GM18498 (cell line): ENCODE results near the gene CLNK.

ENCODE experiments used
- ATAC-seq: cut with Tn5 transposase; IDR thresholded peaks from one replicate; pipeline ENCODE4 v1.9.1; 2021; ENCODE audit warnings: mild to moderate bottlenecking, moderate library complexity; ENCODE audit not compliant: unreplicated experiment

Gene CLNK, protein sequence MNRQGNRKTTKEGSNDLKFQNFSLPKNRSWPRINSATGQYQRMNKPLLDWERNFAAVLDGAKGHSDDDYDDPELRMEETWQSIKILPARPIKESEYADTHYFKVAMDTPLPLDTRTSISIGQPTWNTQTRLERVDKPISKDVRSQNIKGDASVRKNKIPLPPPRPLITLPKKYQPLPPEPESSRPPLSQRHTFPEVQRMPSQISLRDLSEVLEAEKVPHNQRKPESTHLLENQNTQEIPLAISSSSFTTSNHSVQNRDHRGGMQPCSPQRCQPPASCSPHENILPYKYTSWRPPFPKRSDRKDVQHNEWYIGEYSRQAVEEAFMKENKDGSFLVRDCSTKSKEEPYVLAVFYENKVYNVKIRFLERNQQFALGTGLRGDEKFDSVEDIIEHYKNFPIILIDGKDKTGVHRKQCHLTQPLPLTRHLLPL

DNA sequence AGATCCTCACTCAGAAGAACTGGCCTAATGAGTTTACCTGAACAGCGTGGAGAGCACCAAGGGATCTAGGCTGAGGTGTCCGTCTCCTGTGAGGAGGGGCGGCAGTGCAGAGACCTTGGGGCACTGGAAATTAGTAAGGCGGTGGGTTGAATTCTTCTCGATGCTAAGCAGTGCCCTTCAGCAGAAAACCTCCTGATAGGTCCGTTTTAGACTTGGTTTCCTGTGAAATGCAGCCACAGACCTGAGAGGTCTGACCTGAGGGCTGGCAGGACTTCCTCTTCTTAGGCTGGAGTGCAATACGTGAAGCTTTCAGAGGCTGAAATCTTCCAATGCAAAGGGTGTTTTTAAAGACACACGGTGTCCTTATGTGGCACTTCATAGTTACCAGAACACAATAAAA lies at the start of gene CLNK:
TSS of gene CLNK (minus strand) at position 138 of the 400 bp plus-strand sequence. CDS start 16,899 bp downstream, outside the sequence.
- peak; percentile 88 for ATAC-seq

DNA sequence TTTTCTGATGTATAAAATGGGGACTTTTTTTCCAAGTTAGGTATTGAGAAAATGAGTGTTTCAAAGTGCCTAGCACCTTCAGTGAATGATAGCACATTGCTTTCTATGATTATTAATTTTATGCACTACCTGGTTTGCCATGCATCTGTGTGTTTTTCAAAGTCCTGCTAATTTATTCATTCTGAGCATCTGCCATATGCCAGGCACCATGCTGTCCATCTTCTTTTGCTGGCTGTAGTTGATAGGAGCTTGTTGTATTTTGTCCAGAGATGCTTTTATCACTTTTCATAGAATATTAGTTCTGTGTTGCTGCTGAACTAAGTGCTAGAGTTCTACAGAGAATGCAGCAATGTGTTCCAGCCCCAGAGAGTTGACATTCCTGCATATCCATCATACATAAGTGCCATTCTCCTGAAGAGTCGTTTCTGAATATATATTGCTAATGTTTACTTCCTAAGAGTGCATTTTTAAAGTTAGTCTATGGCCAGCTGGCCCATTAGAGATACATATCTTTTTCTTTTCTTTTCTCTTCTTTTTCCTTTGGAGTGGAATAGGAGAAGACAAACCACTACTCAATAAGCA lies 49.0 kb upstream of the CLNK start:
- no peak for ATAC-seq

DNA sequence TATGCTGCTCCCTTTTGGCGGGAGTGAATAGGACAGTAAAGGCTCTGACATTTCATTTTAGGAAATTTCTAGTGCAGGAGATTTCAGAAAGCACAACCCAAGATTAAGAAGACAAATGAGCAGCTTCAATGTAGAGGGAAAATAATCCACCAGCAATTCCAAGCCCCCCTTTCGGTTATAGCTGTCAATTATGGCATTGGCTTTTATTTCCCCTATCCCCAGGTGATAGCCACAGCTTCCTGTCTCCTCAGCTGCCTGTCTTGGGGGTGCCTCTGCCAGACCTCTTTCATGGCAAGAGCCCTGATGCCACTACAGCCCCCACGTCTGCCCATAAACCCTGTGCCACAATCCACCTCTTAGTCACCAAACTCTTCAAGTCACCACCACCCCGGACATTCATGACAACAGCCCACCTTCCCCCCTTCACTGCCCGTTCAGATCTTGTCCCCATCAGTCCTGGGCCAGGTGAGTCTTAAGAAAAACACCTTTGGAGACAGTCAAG lies 48.4 kb upstream of the CLNK start:
- ATAC-seq, result no peak

DNA sequence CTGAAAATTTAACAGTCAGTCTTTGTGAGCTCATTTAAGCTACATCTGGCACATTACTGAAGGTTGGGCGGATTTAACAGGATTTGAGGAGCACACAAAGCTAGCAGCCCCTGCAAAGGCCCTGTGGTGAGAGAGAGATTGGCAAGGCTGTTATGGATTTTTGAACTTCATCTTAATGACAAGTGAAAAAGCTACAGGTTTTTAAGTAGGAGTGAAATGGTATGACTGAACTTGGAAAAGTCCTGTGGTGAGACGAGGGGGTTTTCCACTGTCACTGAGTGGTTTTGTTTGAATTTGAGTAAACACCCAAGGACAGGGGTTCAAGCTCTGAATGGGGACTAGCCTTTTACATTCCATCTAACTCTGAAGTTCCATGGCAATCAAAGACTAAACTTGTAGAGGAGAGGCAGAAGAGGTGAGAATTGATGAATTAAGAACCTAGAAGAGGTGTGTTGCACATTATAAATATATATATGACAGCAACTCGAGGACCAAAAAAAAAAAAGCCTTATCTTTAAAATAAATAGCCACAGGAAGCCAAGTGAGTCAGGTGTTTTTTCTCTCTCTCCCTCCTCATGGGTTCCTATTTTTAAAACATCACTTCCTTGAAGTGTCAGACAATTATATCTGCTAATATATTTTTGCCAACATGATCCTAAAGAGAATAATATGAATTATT lies 47.8 kb upstream of the CLNK start:
- ATAC-seq, result no peak

DNA sequence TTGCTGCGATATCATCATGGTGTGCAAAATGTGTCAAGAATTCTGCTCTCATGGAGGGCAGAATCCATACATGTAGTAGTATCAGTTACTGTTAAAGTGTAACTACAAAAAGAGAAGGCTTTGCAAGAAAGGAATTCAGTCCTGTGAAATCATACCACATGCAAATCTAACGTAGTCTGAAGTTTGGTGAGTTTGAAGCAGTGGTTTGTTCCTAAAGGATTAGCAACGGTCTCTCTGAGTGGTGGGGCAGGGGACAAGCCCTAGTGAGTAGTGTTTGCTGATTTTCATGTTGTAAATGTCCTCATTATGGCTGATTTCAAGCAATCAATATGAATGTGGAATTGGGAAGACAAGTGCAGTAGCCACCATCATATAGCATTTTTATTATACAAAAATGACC lies 47.1 kb upstream of the CLNK start:
- peak; percentile 22 for ATAC-seq

DNA sequence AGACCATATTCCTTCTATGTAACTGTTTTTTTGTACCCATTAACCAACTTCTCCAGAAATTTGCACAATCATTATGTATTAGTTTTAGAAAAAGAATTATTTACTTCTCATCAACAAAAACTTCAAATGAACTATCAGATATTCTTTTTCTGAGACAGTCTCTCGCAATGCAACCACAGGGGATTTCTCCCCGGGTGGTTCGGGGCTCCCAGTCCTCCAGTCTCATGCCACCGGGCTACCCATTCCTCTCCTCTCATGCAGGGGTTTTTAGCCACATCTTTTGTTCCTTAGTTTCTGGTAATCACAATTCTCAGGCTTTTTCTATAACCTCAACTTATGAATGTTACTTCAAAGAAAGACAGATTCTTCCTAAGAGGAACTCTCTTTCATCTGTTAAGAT lies 46.6 kb upstream of the CLNK start:
- no peak for ATAC-seq

DNA sequence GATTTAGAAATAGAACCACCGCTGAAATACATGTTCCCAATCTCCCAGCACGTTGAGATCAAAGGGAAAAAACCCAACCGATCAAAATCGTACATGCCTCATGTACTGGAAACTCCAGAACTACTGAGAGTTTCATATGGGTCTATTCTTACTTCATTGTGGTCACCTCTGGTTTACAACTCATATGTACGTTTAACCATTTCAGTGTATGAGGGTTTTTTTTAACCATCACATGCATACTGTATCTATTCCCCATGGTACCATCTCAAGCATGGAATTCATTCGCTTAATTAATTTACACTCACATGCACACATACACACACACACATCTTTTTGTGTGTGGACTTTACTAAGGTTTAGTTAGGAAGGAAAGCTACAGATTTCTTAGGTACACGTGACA lies 46.0 kb upstream of the CLNK start:
- ATAC-seq, result peak; percentile 54

DNA sequence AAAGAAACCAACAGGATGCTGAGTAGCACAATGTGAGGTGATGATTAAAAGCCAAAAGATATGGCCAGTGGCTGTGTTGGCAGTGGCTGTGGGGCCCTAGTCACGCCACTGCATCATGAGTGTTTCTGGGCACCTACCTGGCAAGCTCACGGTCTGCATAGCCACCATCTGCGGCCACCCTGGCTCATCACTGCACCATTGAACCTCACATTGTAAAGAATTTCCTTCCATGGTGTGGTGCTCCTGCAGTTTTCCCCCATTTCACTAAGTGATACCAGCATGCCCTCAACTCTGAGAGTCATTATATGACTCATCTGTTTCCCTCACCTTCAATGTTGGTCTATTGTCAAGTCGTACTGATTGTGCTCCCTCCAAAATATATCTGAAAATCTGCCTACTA lies 45.5 kb upstream of the CLNK start:
- peak; percentile 51 for ATAC-seq

DNA sequence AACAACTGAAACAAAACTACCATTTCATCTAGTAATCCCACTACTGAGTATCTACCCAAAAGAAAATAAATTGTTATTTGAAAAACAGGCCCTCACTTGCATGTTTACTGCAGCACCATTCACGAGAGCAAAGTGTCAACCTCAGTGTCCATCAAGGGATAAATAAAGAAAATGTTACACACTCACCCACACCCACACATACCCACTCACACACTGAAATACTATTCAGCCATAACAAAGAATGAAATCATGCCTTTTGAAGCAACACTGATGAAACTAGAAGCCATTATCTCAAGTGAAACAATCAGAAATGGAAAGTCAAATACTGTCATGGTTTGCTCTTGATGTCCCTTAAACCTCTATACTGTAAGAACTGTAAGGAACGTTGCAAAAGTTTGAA lies 44.8 kb upstream of the CLNK start:
- no peak for ATAC-seq

DNA sequence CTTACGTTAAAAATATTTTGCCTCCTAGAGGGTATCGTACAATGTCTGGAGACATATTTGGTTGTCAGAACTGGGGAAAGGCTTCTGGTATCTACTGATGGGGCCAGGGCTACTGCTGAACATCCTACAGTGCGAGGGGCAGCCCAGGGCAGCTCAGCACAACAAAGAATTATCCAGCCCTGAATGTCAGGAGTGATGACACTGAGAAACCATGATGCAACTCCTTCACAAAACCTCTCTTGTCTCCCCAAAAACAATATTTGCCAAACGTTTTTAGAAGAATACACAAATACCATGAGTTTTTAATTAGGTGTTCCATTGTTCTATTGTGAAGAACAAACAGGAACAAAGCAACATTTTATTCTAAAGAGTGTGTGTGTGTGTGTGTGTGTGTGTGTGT lies 43.4 kb upstream of the CLNK start:
- no peak for ATAC-seq

DNA sequence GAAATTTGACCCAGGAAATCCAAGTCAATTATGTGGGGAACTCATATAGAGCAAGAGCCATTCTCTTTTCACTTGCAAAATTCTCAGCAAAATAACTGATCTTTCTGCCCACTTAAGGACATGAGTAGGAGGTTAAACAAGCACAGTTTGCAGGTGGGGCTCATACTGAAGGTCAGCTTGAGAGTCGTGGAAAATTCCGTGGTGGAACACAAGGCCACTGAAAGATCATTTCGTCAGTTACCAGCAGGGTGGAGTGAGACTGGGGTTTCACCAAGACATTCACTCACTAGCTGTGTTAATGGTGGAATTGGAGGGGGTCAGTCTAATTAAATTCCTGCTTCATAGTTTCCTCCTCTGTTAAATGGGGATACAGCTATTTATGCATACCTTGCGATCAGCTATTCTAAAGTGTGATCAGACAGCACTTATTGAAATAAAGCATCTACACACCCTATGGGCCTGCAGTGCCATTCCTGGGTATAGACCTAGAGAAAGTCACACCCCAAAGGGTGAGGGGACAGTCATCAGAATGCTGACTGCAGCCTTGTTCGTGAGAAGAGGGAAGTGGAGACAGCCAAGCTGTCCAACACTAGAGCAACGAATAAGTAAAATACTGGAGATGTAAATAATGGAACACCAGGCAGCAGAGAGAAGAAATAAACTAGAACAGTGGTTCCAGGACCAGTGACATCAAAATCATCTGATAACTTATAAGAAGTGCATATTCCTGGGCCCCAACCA lies 42.7 kb upstream of the CLNK start:
- ATAC-seq, result no peak

DNA sequence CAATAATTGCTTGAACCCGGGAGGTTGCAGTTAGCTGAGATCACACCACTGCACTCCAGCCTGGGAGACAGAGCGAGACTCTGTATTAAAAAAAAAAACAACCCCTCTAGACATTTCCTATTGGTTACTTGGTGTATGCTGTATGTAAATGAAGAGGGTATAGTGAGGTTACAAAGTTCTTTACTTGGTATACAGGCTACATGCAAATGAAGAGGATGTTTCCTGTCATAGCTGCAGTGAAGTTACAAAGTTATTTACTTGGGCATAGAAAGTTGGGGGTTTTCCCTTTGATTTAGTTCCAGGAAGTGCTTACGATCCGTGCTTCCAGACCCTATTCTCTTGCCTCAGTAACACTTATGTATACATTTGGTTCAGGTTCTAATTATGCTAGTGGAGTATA lies 38.4 kb upstream of the CLNK start:
- peak; percentile 95 for ATAC-seq

DNA sequence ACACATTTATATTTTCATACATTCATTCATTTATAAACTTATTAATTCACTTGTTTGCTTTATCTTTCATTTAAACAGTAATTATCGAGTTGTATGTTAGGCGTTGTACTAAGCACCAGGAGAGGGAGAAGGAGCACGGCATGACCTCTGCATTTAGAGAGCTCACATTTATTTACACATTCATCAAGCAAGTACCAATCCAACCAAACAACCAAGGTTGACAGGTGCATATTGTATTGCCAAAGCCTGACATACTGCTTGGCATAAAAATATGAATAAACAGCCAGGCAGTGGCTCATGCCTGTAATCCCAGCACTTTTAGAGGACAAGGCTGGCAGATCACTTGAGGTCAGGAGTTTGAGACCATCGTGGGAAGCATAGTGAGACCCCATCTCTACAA lies 37.0 kb upstream of the CLNK start:
- ATAC-seq, result no peak

DNA sequence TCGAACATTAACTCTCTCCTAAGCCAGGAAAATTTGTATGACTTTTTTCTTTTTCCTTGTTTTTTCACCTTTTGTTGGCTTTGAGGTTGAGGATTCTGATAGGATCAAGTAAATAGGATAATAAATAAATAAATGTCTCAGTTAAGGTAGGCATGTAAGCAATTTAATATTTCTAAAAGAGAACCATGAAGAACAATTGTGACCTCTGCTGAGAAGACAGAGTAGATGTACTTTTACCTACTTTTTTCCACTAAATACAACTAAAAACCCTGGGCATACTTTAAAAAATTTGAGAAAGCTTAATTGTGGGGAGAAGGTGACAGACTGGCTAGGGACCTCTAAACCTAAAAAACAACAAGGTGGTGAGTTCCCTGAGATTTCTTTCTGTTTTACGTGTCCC lies 31.6 kb upstream of the CLNK start:
- no peak for ATAC-seq

DNA sequence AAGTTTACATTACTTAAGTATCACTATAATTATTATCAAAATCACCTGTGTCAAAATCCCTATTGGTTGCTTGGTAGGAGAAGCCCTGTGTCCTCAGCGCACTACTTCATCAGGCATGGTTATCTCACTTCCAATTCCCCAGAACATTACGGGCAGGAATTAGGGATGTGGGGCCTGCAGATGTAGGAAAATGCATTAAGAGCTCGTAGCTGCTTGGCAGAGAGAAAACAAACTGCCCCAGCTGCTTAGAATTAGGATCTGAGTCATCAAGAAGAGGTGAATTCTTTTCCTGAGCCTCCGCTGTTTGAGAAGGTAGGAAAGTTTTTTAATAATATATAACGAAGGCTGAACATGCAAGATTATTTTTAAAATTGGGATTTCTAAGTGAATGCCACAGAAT lies 31.1 kb upstream of the CLNK start:
- ATAC-seq, result no peak

DNA sequence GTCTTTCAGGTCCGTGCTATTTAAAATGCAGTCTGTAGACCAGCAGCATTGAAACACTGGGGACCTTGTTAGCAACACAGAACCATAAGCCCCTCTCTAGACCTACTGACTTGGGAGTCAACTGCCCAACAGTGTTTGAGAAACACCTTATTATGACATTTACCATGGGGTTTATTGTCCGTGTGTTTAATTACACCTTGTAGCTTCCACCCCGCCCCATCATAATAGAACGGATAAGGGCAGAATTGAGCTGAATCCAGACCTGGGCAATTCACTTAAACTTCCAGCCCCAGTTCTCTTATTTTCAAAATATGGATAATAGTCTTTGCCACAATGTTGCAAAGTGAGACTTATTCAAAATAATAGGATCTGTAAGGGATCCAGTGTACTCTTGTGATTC lies 30.6 kb upstream of the CLNK start:
- no peak for ATAC-seq

DNA sequence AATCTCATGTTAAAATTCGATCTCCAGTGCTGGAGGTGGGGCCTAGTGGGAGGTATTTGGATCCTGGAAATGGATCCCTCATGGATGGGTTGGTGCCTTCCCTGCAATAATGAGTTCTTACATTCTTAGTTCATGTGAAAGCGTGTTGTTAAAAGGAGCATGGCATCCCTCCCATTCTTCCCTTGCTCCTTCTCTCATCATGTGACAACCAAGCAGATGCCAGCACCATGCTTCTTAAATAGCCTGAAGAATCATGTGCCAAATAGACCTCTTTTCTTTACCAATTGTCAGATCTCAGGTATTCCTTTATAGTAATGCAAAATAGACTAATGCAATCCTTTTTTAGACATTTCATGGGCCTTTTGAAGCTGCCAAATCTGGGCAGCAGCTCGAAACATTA lies 29.0 kb upstream of the CLNK start:
- no peak for ATAC-seq

DNA sequence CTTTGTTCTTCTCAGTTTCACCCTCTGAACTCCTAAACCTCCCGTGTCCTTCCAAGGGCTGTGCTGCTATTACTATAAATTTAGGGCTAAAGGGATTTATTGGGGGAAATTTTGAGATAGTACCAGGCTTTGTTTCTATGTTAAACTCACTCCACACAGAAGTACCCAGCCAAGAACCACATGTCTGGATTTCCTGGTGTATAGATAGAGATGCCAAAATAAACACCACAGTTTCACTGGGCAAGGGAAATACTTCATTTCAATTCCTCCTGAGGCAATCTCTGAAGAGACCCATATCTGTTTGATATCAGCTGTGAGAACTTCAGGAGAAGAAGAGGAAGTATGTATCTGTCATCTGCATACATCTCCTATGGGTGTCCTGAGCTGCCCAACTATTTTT lies 21.7 kb upstream of the CLNK start:
- no peak for ATAC-seq

DNA sequence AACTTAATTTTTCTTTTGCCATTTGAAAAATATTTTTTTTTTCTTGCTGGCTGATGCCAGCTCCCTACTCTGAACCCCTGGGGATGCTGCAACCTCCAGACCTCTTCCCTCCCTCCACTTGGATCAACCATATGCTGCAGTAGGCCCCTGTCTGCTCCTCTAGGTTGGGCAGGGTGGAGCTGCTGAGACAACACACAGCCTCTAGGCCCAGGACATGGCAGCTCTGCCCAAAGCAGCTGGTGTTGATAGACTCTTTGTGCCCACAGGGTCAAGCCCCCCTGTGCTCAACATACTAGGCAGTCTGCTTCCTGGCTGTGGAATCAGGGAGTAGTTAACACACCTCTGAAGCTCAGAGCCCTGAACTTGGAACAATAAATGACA lies 19.9 kb upstream of the CLNK start:
- no peak for ATAC-seq

DNA sequence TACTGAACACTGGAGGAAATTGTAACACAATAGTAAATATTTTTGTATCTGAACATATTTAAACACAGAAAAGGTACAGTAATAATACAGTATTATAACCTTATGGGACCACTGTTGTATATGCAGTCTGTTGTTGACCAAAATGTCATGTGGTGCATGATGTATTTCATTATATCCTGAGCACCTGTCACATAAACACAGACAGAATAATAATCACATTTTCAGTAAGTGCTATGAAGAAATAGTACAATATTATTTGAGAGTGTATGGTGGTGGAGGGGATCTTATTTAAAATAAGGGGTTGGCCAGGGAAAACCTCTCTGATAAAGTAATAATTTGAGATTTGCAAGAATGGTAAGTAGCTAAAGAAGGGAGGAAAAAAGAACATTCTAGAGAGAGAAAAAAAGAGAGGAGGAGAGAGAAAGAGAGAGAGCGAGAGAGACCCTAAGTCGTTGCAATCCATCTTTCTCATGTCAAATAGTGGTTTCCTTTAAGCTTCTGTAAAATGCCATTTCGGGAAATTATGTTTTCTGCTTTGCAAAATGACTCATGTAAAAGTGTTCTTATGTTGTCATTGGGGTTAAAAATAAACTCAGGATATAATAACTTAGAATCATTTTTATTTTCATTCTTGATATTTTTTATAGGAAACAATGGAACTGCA lies 19.3 kb upstream of the CLNK start:
- ATAC-seq, result no peak

DNA sequence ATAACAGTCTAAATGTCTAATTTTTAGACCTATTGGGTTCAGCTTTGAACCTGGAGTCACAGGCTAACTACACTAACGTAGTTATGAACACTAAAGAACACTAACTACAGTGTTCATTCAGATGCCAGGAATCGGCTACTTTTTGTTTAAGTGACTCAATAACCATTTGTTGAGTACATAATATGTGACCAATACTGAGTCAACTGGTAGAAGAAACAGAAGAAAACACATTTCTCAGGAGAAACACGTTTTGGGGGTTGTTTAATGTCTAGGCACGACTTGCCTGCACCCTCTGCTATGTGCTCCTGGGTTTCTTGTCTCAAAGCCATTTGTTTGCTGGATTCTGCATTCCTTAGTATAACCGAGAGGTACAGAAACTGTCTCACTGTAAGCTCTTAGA lies 18.6 kb upstream of the CLNK start:
- no peak for ATAC-seq
